Globus pallidus (tissue), 1 donor: ENCODE results near the gene SSTR5.
"Not testable (repeated sequence)": the region's sequence is repeated elsewhere in the genome, so short reads cannot be mapped to it uniquely, and the experiment has no call there.

ENCODE experiments used
- DNase-seq: peaks from one replicate; pipeline ENCODE4 v3.0.0-alpha.2; 2015; ENCODE audit warnings: low spot score

The SSTR5 gene

GRCh38 chr16:1075546-1075945 is 3.0 kb downstream of the SSTR5 start:
- no peak for DNase-seq

DNA sequence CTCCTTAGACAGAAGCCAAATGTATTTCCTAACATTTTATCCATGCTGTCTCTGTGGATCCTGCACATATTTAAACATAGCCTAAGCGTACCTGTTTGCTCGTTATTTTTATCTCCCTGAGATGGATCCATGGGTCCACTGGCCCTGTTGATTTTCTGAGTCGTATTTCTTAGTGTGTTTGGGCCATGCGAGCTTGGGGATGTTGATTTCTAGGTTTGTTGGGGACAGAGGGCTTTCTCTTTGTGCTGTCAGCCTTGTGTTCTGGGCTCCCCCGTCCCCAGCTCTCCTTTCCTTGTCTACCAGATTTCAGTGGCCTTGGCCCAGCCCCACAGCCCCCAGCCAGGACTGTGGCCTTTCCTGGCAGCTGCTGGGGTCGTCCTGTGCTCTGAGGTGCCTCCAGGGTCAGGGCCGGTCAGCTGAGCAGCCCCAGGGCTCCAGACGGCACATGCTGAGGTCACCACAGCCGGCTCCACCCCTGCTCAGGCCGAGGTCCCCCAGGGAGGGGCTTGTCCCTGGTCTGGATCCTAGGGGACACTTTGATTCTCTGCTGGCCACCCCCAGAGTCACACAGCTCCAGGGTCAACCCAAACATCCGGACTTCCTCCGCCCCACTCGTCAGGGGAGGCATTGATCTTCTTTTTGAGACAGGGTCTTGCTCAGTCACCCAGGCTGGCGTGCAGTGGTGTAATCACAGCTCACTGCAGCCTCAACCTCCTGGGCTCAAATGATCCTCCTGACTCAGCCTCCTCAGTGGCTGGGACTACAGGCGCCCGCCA is 4.4 kb downstream of the SSTR5 start:
- no peak for DNase-seq

DNA sequence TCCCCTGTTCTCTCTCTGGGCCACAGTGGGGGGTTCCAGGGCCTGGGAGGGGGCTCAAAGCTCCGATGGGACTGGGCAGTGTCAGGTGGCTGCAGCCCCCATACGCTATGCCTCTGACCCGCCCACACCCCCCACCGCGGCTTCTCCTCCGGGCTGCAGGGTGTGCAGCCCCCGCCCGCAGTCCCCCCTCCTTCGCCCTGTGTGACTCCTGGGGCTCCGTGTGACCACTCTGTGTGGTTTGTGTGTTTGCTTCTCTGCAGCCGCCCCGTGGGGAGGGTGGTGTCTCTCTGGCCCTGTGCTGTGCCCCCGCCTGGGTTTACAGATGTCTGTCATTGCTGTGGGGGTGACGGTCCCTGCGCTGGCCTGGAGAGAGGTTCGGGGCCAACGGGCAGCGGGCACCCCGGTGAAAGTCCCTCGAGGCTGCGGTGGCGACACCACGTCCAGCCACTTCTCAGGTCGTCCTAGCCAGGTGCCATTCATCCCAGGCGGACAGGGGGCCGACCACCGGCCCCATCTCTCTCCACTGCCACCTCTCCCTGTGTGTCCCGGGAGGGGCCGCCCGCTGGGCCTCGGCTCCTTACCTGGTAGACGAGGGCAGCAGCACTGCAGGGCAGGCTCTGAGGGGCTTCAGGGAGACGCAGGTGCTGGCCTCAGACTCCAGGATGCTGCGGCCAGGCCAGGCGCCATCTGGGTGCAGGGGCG is 5.5 kb downstream of the SSTR5 start:
- DNase-seq, result no peak

- no peak for DNase-seq
Measured at GRCh38 chr16:1078579-1079021, 6.1 kb downstream of the SSTR5 start.

DNA sequence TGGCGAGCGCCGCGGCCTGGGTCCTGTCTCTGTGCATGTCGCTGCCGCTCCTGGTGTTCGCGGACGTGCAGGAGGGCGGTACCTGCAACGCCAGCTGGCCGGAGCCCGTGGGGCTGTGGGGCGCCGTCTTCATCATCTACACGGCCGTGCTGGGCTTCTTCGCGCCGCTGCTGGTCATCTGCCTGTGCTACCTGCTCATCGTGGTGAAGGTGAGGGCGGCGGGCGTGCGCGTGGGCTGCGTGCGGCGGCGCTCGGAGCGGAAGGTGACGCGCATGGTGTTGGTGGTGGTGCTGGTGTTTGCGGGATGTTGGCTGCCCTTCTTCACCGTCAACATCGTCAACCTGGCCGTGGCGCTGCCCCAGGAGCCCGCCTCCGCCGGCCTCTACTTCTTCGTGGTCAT is 6.8 kb downstream of the SSTR5 start:
- DNase-seq, result no peak

- no peak for DNase-seq
Measured at GRCh38 chr16:1079786-1080525, 7.4 kb downstream of the SSTR5 start.

- DNase-seq, result no peak
Measured at GRCh38 chr16:1080801-1081733, 8.5 kb downstream of the SSTR5 start.

GRCh38 chr16:1081734-1082265 is 9.3 kb downstream of the SSTR5 start:
- no peak for DNase-seq

- no peak for DNase-seq
Measured at GRCh38 chr16:1082266-1082951, 9.9 kb downstream of the SSTR5 start.

GRCh38 chr16:1082952-1083675 is 10.6 kb downstream of the SSTR5 start:
- DNase-seq, result no peak

DNA sequence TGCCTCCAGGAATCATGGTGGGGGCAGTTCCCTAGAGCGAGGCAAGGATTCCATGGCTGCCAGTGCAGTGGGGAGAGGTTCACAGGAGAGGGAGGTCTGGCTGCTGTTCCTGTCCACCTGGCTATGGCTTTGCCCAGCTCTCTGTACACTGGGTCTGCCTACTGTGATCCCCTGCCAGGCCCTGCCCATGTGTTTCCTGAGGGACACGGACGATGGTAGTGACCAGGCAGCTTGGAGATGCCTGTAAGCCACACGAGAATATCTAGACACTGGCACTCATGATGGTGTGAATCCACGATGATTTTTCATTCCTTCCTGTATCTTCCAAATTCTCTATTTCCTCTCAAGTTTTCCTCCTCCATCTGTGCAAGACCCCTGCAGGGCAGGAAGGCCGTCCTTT is 12.4 kb downstream of the SSTR5 start:
- DNase-seq, result no peak

DNA sequence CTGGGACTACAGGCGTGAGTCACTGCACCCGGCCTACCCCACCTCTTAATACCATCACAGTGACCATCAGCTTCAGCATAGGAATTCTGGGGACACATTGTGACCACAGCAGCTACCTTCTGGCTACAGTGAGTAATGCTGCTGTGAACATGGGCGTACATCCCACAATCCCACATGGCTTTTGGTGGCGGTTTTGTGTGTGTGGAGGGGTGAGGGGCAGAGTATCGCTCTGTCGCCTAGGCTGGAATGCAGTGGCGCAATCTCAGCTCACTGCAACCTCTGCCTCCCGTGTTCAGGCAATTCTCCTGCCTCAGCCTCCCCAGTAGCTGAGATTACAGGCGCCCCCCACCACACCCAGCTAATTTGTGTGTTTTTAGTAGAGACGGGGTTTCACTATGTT is 13.9 kb downstream of the SSTR5 start:
- DNase-seq, result not testable (repeated sequence)

DNA sequence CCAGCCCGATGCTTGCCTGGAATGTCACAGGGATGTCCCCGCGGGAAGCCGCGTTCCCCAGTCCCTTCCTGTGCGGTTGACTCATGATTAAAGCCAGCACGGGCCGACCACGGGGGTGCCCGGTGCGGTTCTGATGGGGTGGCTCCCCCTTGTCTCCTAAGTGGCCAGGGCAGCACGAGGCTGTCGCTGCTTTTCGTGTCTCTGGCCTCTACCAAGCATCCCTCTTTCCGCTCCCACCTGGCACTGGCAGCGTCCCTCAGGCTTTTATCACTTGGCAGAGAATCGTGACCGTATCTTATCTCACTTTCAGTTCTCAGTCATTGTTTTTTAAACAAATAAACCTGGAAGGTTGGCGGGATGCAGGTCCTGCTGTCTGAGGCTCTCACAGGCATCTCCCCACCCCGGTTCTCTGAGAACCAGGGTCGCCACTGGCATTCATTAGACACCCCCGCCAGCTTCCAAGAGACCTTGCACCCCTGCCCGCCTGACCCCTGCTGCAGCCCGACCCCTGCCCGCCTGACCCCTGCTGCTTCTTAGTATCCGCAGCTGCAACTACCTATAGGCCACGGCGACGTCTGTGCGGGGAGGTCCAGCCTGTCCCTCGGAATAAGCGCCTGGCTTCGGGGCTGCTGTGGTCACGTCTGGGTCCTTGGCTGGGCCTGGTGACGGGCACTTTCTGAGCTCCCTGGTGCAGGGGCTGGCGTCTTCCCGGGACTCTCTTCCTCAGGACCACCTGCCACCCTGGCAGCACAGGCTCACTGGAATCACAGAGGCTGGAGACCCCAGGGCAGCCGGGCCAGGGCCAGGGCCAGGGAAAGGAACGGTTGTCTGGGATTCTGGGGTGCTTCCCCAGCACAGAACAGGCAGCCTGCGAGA is 16.0 kb downstream of the SSTR5 start:
- DNase-seq, result no peak

- DNase-seq, result no peak
Measured at GRCh38 chr16:1089439-1089821, 16.9 kb downstream of the SSTR5 start.

- DNase-seq, result no peak
Measured at GRCh38 chr16:1089822-1090619, 17.5 kb downstream of the SSTR5 start.

DNA sequence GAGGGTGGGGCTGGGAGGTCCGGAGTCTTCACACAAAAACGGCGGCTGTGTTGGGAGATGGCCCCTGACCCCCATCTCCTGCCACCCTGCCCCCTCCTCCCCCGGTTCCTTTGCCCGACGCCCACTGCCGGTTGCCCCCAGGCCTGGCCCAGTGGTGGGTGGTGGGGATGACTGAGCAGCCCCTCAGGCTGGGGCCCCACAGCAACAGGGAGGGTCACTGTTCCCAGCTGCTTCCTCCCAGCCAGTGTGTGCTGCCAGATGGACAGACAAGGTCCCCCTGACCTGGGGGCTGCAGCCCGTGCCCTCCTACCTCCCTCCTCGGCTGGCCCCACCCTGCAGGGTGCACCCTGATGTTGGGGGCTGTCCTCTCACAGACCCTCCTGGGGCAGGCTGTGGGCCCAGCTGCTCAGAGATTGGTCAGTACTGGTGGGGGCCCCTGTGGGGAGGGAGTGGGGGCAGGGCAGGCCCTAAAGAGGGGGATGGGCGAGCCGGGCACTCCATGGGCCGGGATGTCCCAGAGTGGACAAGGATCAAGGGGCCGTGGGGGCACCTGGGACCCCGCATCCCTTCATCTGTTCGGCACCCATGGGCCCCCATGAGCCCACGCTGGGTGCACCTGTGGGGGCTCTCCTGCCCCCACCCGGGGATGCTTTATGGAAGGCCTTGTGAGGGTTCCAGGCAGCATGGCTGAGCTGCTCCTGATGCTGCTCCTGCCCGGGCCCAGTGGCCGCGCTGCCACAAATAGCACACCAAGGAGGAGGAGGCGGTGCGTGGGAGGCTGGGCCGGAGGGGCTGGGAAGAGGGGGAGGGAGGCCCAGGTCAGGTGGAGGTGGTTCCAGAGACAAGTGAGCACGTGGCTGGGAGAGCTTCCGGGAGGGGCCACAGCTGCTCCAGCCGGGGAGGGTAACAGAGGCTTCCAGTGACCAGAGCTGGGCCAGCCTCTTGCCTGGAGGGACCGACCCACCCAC is 18.4 kb downstream of the SSTR5 start:
- DNase-seq, result no peak

DNA sequence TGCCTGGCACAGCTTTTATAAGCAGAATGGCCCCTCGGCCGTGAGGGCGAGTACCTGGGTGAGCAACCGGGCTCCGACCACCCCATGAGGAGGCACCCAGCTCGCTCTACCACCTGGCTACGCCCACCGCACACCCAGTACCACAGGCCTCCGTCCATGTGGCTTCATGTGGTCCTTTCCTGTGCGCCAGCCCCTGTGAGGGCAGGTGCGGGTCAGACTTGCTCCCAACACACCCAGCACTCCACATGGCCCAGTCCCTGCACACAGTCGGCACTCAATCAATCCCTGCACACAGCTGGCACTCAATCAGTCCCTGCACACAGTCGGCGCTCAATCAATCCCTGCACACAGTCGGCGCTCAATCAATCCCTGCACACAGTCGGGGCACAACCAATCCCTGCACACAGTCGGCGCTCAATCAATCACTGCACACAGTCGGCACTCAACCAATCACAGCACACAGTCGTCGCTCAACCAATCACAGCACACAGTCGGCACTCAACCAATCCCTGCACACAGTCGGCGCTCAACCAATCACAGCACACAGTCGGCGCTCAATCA is 19.5 kb downstream of the SSTR5 start:
- no peak for DNase-seq
